ENCODE measurements around the gene DMXL2.

GRCh38 chr15:51619331-51620035, 3.1 kb downstream of the DMXL2 start:
- TF ChIP-seq CTCF (IDR thresholded peaks at IDR 0.05; ENCODE audit: low read length) (no peak), EZH2 (IDR thresholded peaks at IDR 0.05; ENCODE audit: borderline replicate concordance, low read length) (no peak)

All from OCI-LY1 (cell line).